ENCODE data around the gene ATP6AP1.

The ATP6AP1 gene

DNA sequence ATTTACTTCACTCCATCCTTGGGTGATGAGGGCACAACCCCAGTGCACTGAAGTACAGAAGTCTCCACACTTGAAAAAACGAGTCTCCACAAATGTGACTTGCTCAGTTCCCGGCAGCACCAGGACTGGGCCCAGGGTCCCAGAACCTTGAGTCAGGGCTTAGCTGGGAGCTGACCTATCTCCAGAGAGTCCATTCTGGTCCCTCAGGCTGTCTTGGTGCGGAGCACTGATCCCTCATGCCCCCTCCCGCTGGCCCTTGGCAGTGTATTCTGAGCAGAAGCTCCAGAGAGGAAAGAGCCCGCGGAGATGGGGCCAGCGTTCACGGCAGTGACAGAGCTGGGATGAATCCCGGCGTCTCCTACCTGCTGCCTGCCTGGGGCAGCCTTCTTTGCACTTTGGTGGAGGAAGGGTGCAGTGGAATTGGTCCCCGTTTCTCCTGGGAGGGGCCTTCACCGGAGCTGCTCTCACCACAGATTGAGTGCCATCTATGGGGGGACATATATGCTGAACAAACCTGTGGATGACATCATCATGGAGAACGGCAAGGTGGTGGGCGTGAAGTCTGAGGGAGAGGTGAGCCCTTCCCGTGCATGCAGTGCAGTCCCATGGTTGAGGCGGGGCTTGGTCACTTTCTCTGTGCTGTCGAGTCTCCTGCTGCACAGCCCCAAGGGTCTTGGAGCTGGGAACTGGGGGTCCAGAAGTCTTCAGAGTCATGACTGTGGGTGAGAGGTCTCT, 12.3 kb downstream of the ATP6AP1 start:
- no peak for TF ChIP-seq Cebpa-rat (IDR thresholded peaks at IDR 0.05)
- no peak overlapping the region for H3K4me3 ChIP-seq
- H3K27ac ChIP-seq: no peak overlapping the region
- H4K20me1 ChIP-seq: peaks cover 3 to 68% (median 43%) of the 10 kb centered on the region in 11 experiments; a peak in 19 of 22 replicates
- H3K9me3 ChIP-seq (replicated peaks in 1 of 11): peaks cover 0 to 37% (median 12%) of the 10 kb centered on the region in 11 experiments; a peak in 12 of 22 replicates
- peaks cover 10 to 46% (median 24%) of the 10 kb centered on the region in 11 experiments; a peak in 14 of 22 replicates for H3K36me3 ChIP-seq
- no peak overlapping the region for H3K4me2 ChIP-seq
- H3K9ac ChIP-seq: no peak overlapping the region
- H3K4me1 ChIP-seq: peaks cover 21 to 42% (median 33%) of the 10 kb centered on the region in 10 experiments; a peak in 19 of 20 replicates
- peaks cover 0 to 44% (median 11%) of the 10 kb centered on the region in 11 experiments; a peak in 15 of 22 replicates for H3K27me3 ChIP-seq

DNA sequence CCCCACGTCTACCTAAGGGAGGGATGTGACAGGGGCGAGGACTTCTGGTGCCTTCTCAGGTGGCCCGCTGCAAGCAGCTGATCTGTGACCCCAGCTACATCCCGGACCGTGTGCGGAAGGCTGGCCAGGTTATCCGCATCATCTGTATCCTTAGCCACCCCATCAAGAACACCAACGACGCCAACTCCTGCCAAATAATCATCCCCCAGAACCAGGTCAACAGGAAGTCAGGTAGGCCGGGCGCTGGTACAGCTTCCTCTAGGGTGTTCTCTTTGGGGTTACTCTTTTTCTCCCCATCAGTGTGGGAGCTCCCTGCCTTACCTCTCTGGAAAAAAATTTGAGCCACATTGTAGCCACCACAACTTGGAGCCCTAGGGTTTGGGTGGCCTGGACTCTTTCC, 13.1 kb downstream of the ATP6AP1 start:
- Histone ChIP-seq H3K4me2 (no peak overlapping the region), H4K20me1 (peaks cover 7 to 70% (median 46%) of the 10 kb centered on the region in 11 experiments; a peak in 20 of 22 replicates), H3K36me3 (peaks cover 10 to 47% (median 25%) of the 10 kb centered on the region in 11 experiments; a peak in 14 of 22 replicates), H3K4me3 (no peak overlapping the region), H3K27ac (no peak overlapping the region), H3K27me3 (peaks cover 0 to 52% (median 19%) of the 10 kb centered on the region in 11 experiments; a peak in 15 of 22 replicates), H3K9me3 (replicated peaks in 1 of 11) (peaks cover 0 to 33% (median 12%) of the 10 kb centered on the region in 11 experiments; a peak in 12 of 22 replicates), H3K9ac (no peak overlapping the region), H3K4me1 (peaks cover 22 to 41% (median 31%) of the 10 kb centered on the region in 10 experiments; a peak in 19 of 20 replicates)
- no peak for TF ChIP-seq Cebpa-rat (IDR thresholded peaks at IDR 0.05)

DNA sequence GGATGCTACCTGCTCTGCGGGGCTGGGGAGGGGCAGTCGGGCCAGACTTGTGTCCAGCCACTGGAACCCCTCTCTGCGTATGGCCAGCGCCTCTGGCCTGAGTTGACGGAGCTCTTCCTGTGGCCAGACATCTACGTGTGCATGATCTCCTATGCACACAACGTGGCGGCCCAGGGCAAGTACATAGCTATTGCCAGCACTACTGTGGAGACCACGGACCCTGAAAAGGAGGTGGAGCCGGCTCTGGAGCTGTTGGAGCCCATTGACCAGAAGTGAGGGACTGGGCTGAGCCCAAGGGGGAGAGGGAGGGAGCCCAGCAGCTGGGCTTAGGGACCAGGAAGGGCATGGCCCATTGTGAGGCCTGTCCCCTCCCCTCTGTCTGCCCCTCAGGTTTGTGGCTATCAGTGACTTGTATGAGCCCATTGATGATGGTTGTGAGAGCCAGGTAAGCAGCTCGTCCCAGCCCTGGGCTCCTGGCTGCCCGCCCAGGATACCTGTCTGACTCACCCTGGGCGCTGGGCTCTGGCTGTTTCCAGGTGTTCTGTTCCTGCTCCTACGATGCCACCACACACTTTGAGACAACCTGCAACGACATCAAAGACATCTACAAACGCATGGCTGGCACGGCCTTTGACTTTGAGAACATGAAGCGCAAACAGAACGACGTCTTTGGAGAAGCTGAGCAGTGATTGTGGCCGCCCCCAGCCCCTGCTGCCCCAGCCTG, 13.7 kb downstream of the ATP6AP1 start:
- Histone ChIP-seq H3K9me3 (replicated peaks in 1 of 11) (peaks cover 0 to 30% (median 12%) of the 10 kb centered on the region in 11 experiments; a peak in 12 of 22 replicates), H3K4me3 (no peak overlapping the region), H4K20me1 (peaks cover 7 to 76% (median 48%) of the 10 kb centered on the region in 11 experiments; a peak in 20 of 22 replicates), H3K27me3 (peaks cover 0 to 58% (median 25%) of the 10 kb centered on the region in 11 experiments; a peak in 15 of 22 replicates), H3K4me1 (peaks cover 22 to 44% (median 34%) of the 10 kb centered on the region in 10 experiments; a peak in 19 of 20 replicates), H3K27ac (no peak overlapping the region), H3K36me3 (peaks cover 10 to 53% (median 30%) of the 10 kb centered on the region in 11 experiments; a peak in 14 of 22 replicates), H3K9ac (no peak overlapping the region), H3K4me2 (no peak overlapping the region)
- TF ChIP-seq Cebpa-rat (IDR thresholded peaks at IDR 0.05): no peak

DNA sequence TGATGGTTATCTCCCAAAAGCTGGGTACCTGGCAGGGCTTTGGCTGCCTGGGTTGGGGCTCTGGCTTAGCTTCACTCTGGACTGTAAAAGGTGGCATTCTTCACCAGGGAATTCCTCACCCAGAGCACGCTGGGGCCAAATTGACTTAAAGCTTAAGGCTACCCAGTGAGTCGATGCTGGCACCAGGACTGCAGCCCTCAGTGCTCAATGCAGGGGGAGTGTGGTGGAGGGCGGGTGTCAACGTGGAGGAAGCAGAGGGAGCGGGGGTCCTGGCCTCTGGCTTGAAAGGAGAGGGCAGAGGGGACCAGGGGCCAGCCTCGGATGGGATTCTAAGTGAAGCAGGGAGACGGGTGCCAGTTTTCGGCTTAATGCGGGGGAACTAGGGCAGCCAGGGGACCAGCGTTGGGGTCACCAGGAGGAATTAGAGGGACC, 15.0 kb downstream of the ATP6AP1 start:
- peak overlapping the region; percentile 68 to 91 (median 86) for H3K4me2 ChIP-seq
- peak overlapping the region in 8 of 11 experiments; percentile 28 to 71 (median 39); a peak in 9 of 22 replicates for H3K27ac ChIP-seq
- peaks cover 0 to 18% (median 5%) of the 10 kb centered on the region in 11 experiments; a peak in 7 of 22 replicates for H3K9me3 ChIP-seq (replicated peaks in 1 of 11)
- H3K36me3 ChIP-seq: peaks cover 10 to 67% (median 33%) of the 10 kb centered on the region in 11 experiments; a peak in 16 of 22 replicates
- peak overlapping the region; percentile 60 to 73 (median 67) for H3K4me3 ChIP-seq
- H3K27me3 ChIP-seq: peaks cover 2 to 71% (median 38%) of the 10 kb centered on the region in 11 experiments; a peak in 18 of 22 replicates
- H4K20me1 ChIP-seq: peaks cover 14 to 82% (median 39%) of the 10 kb centered on the region in 11 experiments; a peak in 20 of 22 replicates
- peak overlapping the region; percentile 69 to 86 (median 79); a peak in 20 of 22 replicates for H3K9ac ChIP-seq
- no peak for TF ChIP-seq Cebpa-rat (IDR thresholded peaks at IDR 0.05)
- H3K4me1 ChIP-seq: peaks cover 15 to 40% (median 27%) of the 10 kb centered on the region in 10 experiments; a peak in 19 of 20 replicates

DNA sequence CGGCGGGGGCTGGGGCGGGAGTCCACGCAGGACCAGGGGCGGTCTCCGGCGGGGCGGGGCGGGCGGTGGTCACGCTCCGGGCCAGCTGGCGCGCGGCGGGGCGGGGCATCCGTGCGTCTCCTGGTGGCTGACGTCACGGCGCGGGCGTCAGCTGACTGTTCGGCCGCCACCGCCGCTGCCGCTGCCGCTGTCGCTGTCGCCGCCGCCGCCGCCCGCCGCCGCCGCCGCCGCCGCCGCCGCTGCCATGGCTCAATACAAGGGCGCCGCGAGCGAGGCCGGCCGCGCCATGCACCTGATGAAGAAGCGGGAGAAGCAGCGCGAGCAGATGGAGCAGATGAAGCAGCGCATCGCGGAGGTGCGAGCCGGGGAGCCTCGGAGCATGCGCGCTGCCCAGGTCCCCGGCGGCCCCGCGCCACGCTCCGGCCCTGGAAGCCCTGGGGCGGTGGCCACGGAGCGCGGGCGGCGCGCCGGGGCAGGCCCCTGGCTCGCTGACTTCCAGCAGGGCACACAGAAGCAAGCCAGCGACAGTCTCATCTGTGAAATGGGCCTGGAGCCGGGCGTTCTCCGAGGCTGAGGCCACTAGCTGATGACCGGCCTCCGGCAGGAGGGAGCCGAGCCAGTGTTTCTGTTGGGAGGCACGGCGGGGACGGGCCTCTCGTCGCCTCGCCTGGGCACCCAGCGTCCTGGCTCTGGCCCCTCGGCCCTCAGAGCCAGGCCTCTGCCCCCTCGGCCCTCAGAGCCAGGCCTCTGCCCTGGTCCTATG, 15.7 kb downstream of the ATP6AP1 start, which contains the start of gene FAM50A:
TSS of gene FAM50A (plus strand) at position 150 of the 763 bp plus-strand sequence. CDS start at position 245, 95 bp downstream.
- peaks cover 7 to 82% (median 32%) of the 10 kb centered on the region in 11 experiments; a peak in 20 of 22 replicates for H4K20me1 ChIP-seq
- H3K9me3 ChIP-seq (replicated peaks in 1 of 11): peaks cover 0 to 14% (median 0%) of the 10 kb centered on the region in 11 experiments; a peak in 5 of 22 replicates
- H3K27ac ChIP-seq: peak within 1 kb of the TSS; percentile 57 to 72 (median 65)
- TF ChIP-seq Cebpa-rat (IDR thresholded peaks at IDR 0.05): no peak
- H3K4me1 ChIP-seq: peaks cover 9 to 33% (median 21%) of the 10 kb centered on the region in 10 experiments; a peak in 19 of 20 replicates
- peak within 1 kb of the TSS; percentile 60 to 73 (median 67) for H3K4me3 ChIP-seq
- H3K9ac ChIP-seq: peak within 1 kb of the TSS; percentile 69 to 87 (median 79)
- H3K27me3 ChIP-seq: peaks cover 8 to 78% (median 45%) of the 10 kb centered on the region in 11 experiments; a peak in 20 of 22 replicates
- peak within 1 kb of the TSS; percentile 79 to 91 (median 88) for H3K4me2 ChIP-seq
- H3K36me3 ChIP-seq: peaks cover 7 to 70% (median 34%) of the 10 kb centered on the region in 11 experiments; a peak in 18 of 22 replicates

DNA sequence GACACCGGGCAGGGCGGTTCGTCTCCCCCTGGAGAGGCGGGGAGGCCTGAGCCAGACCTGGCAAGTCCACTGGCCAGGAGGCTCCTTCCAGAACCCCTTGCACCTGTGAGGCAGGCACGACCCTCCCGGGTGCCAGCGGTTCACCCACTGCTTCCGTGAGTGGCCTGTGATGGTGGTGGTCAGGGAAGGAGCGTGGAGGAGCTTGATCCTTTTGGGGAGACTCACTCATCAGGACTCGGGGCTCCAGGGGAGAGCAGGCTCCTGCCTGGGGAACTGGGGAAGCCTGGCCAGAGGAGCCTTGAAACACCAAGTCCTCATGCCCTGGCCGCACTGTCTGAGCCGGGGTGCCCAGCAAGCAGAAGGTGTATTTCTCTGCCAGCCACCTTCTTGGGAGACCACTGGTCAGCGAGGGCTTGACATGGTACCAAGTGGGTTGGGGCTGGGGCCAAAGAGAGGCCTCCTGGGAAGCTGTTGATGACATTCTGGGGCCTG, 16.3 kb downstream of the ATP6AP1 start:
- Histone ChIP-seq H3K9ac (peak overlapping the region; percentile 69 to 87 (median 79)), H3K27ac (peak overlapping the region; percentile 57 to 72 (median 65)), H3K36me3 (peaks cover 8 to 70% (median 39%) of the 10 kb centered on the region in 11 experiments; a peak in 19 of 22 replicates), H4K20me1 (peaks cover 4 to 82% (median 31%) of the 10 kb centered on the region in 11 experiments; a peak in 18 of 22 replicates), H3K4me1 (peaks cover 9 to 32% (median 21%) of the 10 kb centered on the region in 10 experiments; a peak in 19 of 20 replicates), H3K27me3 (peaks cover 10 to 84% (median 49%) of the 10 kb centered on the region in 11 experiments; a peak in 20 of 22 replicates), H3K4me3 (peak overlapping the region; percentile 60 to 73 (median 67)), H3K9me3 (replicated peaks in 1 of 11) (peaks cover 0 to 12% (median 0%) of the 10 kb centered on the region in 11 experiments; a peak in 5 of 22 replicates), H3K4me2 (peak overlapping the region; percentile 79 to 91 (median 88))
- TF ChIP-seq Cebpa-rat (IDR thresholded peaks at IDR 0.05): no peak

DNA sequence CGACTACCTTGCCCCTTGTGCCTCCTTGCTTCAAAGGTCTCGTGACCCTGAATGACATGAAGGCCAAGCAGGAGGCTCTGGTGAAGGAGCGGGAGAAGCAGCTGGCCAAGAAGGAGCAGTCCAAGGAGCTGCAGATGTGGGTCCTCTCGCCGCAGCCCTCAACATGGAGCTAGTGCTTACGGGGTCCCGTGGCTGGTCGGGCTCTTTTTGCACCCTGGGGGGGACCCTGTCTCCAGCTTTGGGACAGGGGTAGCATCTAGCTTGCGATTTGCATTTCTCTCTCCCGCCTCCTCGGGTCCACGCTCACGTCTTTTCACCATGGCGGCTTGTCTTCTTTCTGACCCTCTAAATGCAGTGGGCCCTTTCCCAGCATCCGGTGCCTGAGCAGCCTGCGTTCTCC, 17.3 kb downstream of the ATP6AP1 start:
- Histone ChIP-seq H3K4me2 (peak overlapping the region in 5 of 11 experiments; percentile 4 to 91 (median 89); a peak in 7 of 22 replicates), H3K9me3 (replicated peaks in 1 of 11) (peaks cover 0 to 12% (median 0%) of the 10 kb centered on the region in 11 experiments; a peak in 5 of 22 replicates), H3K36me3 (peaks cover 10 to 70% (median 38%) of the 10 kb centered on the region in 11 experiments; a peak in 18 of 22 replicates), H3K27me3 (peaks cover 17 to 86% (median 59%) of the 10 kb centered on the region in 11 experiments; a peak in 20 of 22 replicates), H3K9ac (peak overlapping the region in 3 of 11 experiments; percentile 55 to 86 (median 83); a peak in 4 of 22 replicates), H3K4me1 (peaks cover 9 to 32% (median 21%) of the 10 kb centered on the region in 10 experiments; a peak in 19 of 20 replicates), H3K4me3 (peak overlapping the region in 1 of 10 experiments; percentile 61; a peak in 1 of 20 replicates), H4K20me1 (peaks cover 0 to 83% (median 32%) of the 10 kb centered on the region in 11 experiments; a peak in 18 of 22 replicates), H3K27ac (no peak overlapping the region)
- no peak for TF ChIP-seq Cebpa-rat (IDR thresholded peaks at IDR 0.05)

All from BLaER1 treated with 17β-estradiol and CSF1 and Interleukin-3, amounts not matched to agents 10 nM and 100 nM (cell line).